Esophagus muscularis mucosa (tissue), 4 donors: ENCODE results near the gene ST13. TPM values are rescaled to one million over a fixed set of nuclear protein-coding genes. Genes with fewer than 3 reads are reported as not detected.

Source experiments
- DNase-seq: peaks from one replicate; pipeline ENCODE4 v3.0.0-alpha.2; 2017; ENCODE audit errors: extremely low spot score
- H3K27ac ChIP-seq, 4 donors: fragments of 200-600 bp; sonication (generic); replicated peaks in 1 of 4; 1 replicate in 3 of 4; 2 replicates in 1 of 4; pipeline ENCODE4 v1.5.1; 2016 to 2019; ENCODE audit warnings: mild to moderate bottlenecking in 1 of 4
- H3K27me3 ChIP-seq, 4 donors: fragments of 200-600 bp; sonication (generic); one replicate each; pipeline versions ENCODE4 v1.5.1 to v1.6.0; 2016 to 2019
- H3K36me3 ChIP-seq, 4 donors: fragments of 200-600 bp; sonication (generic); one replicate each; pipeline ENCODE4 v1.5.1; 2016 to 2019
- H3K4me1 ChIP-seq, 4 donors: fragments of 200-600 bp; sonication (generic); one replicate each; pipeline ENCODE4 v1.5.1; 2016 to 2019
- H3K4me3 ChIP-seq, 4 donors: fragments of 200-600 bp; sonication (generic); 1 replicate in 2 of 4; 2 replicates in 2 of 4; pipeline ENCODE4 v1.5.1; 2016 to 2019; ENCODE audit warnings: mild to moderate bottlenecking in 4 of 4, moderate library complexity in 1 of 4
- H3K9me3 ChIP-seq, 4 donors: fragments of 200-600 bp; sonication (generic); 1 replicate in 3 of 4; 2 replicates in 1 of 4; pipeline ENCODE4 v1.5.1; 2016 to 2019
- EP300 ChIP-seq: sonication (generic); formaldehyde crosslinking; IDR thresholded peaks from one replicate; pipeline ENCODE4 v1.6.1; 2017; ENCODE audit warnings: antibody characterized with exemption
- POLR2A ChIP-seq: fragments of 450-650 bp; IDR thresholded peaks from one replicate; pipeline ENCODE4 v1.6.1; 2017; ENCODE audit warnings: antibody characterized with exemption, moderate library complexity, mild to moderate bottlenecking, low read depth
- POLR2AphosphoS5 ChIP-seq, 2 donors: sonication (generic); formaldehyde crosslinking; IDR thresholded peaks; one replicate each; pipeline ENCODE4 v1.6.1; 2017; ENCODE audit warnings: antibody characterized with exemption in 2 of 2
- WGBS: methylation state at CpG from one replicate; pipeline ENCODE4 v1.1.5; 2018; 5-methylcytosine and 5-hydroxymethylcytosine counted together
- intact Hi-C: fragments of 100-400 bp; cut with DNase I; formaldehyde crosslinking; loops from one replicate; pipeline ENCODE4 v1.15.1; 2023
- total RNA-seq, 4 donors: library from RNA; depleted of rRNA; stranded (reverse); fragments of >200 nt; gene quantifications; one replicate each; pipeline versions ENCODE4 v1.1.0 to v1.2.1, GENCODE V29; 2016
- TF ChIP-seq, protein P1 (sequence below), 3 experiments: fragments of 200-600 bp in 2 of 3; fragments of 450-650 bp in 1 of 3; sonication (generic) in 2 of 3; IDR thresholded peaks; one replicate each; pipeline ENCODE4 v1.5.1; 2017 to 2019; ENCODE audit warnings: antibody characterized with exemption in 3 of 3, mild to moderate bottlenecking in 2 of 3, moderate library complexity in 1 of 3

ST13 gene
- total RNA-seq, 4 donors from 2014 or later, result 169 to 193 (median 189) TPM

DNA sequence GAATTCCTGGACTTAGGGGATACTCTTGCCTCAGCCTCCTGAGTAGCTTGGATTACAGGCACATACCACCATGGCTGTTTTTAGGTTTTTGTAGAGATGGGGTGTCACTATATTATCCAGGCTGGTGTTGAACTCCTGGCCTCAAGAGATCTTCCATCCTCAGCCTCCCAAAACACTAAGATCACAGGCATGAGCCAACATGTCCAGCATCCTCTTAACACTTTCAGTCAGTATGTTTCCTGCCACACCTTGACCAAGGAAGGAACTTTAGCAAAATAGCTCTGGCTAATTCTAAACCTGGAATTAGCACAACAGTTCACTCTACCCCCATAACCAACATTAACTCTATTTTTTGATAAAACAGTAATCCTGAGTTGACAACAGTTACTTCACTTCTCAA is 32.7 kb upstream of the ST13 start:
- intact Hi-C loops, result no loop called here
- TF ChIP-seq POLR2A (no peak), EP300 (no peak), POLR2AphosphoS5 (IDR thresholded peaks at IDR 0.05) (no peak)
- TF ChIP-seq, protein P1, sequence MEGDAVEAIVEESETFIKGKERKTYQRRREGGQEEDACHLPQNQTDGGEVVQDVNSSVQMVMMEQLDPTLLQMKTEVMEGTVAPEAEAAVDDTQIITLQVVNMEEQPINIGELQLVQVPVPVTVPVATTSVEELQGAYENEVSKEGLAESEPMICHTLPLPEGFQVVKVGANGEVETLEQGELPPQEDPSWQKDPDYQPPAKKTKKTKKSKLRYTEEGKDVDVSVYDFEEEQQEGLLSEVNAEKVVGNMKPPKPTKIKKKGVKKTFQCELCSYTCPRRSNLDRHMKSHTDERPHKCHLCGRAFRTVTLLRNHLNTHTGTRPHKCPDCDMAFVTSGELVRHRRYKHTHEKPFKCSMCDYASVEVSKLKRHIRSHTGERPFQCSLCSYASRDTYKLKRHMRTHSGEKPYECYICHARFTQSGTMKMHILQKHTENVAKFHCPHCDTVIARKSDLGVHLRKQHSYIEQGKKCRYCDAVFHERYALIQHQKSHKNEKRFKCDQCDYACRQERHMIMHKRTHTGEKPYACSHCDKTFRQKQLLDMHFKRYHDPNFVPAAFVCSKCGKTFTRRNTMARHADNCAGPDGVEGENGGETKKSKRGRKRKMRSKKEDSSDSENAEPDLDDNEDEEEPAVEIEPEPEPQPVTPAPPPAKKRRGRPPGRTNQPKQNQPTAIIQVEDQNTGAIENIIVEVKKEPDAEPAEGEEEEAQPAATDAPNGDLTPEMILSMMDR (IDR thresholded peaks at IDR 0.05), result no peak
- Histone ChIP-seq H3K36me3 (peaks cover 29 to 90% (median 73%) of the 10 kb centered on the region in 4 donors), H3K27me3 (no peaks in the 10 kb centered on the region), H3K9me3 (no peaks in the 10 kb centered on the region), H3K4me3 (no peak overlapping the region), H3K27ac (no peak overlapping the region), H3K4me1 (no peaks in the 10 kb centered on the region)
- DNase-seq, result no peak

DNA sequence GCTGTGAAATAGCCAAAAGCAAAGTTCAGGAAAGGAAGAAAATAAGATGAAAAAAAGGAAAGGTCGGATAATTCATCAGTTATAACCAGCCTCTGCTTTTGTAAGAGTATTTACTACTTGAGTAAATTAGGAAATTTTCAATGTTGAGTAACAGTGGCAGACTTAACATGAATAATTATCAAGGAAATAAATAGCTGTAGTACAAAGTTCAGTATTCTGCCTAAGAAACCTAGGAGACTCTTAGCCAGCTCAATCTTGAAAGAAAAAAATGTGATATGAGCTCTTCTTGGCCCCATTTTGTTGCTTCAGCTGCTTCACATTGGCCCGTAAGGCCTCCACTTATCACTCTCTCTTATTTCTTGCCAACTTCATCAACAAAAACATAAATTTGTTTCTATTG is 22.5 kb upstream of the ST13 start:
- WGBS, result 86% methylated on average over 2 of the region's 2 CpGs
- no peak for TF ChIP-seq POLR2AphosphoS5 (IDR thresholded peaks at IDR 0.05)
- TF ChIP-seq, protein P1 (IDR thresholded peaks at IDR 0.05), result no peak
- no peak for TF ChIP-seq POLR2A
- no peak for TF ChIP-seq EP300
- no peaks in the 10 kb centered on the region for H3K4me1 ChIP-seq
- no peak overlapping the region for H3K4me3 ChIP-seq
- no peak for DNase-seq
- intact Hi-C loops, result no loop called here
- no peaks in the 10 kb centered on the region for H3K9me3 ChIP-seq
- H3K27me3 ChIP-seq, result no peaks in the 10 kb centered on the region
- H3K36me3 ChIP-seq, result peaks cover 19 to 55% (median 26%) of the 10 kb centered on the region in 4 donors
- no peak overlapping the region for H3K27ac ChIP-seq

DNA sequence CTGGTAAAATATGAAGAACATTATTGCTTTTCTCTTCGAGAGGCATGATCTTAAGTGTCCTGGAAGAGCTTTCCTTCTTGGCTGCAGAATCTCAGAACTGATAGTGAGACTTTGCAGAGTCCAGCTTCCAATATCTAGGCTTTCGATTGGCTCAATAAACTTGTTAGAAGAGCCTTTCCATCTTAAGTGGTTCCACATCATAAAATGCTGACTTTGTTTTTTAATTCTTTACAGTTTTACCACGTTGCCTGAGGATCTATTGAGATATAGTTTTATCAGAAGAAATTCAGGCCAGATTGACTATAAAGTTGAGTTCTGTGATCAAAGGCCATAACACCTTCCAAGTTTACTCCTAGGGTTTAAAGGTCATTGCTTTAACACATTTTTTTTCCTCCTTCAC is 21.0 kb upstream of the ST13 start:
- TF ChIP-seq POLR2AphosphoS5 (IDR thresholded peaks at IDR 0.05), result no peak
- no peak for TF ChIP-seq POLR2A
- TF ChIP-seq, protein P1 (IDR thresholded peaks at IDR 0.05), result no peak
- TF ChIP-seq EP300, result no peak
- intact Hi-C loops, result no loop called here
- peaks cover 9 to 52% (median 21%) of the 10 kb centered on the region in 4 donors for H3K36me3 ChIP-seq
- no peaks in the 10 kb centered on the region for H3K4me1 ChIP-seq
- DNase-seq, result no peak
- H3K27ac ChIP-seq, result no peak overlapping the region
- H3K4me3 ChIP-seq, result no peak overlapping the region
- H3K9me3 ChIP-seq, result no peaks in the 10 kb centered on the region
- no peaks in the 10 kb centered on the region for H3K27me3 ChIP-seq
- 63% methylated on average over 3 of the region's 3 CpGs for WGBS

DNA sequence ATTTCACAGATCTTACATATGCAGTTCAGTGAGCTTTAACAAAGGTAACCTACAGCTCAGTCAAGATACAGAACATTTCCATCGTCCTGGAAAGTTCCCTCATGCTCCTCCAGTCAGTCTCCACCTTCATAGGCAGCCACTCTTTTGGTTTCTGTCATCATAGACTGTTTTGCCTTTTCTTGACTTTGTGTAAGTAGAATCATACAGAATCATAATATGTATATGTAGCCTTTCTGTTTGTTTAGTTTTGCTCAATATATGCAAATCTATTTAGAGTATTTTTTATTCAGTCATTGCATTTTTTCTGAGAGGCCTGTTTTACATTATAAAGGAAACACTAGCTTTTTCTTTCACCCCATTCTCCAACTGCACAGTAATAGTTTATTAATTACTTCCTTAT is 20.5 kb upstream of the ST13 start:
- H3K4me3 ChIP-seq, result no peak overlapping the region
- peaks cover 3 to 52% (median 17%) of the 10 kb centered on the region in 4 donors for H3K36me3 ChIP-seq
- 63% methylated on average over 1 of the region's 1 CpG for WGBS

More for the DNA sequence above, 20.5 kb upstream of the ST13 start:
- no peak for TF ChIP-seq EP300
- TF ChIP-seq, protein P1 (IDR thresholded peaks at IDR 0.05), result no peak
- TF ChIP-seq POLR2A, result no peak
- no peak for TF ChIP-seq POLR2AphosphoS5 (IDR thresholded peaks at IDR 0.05)
- intact Hi-C loops, result no loop called here
- H3K4me1 ChIP-seq, result no peaks in the 10 kb centered on the region
- no peaks in the 10 kb centered on the region for H3K9me3 ChIP-seq
- DNase-seq, result no peak
- no peak overlapping the region for H3K27ac ChIP-seq
- no peaks in the 10 kb centered on the region for H3K27me3 ChIP-seq
